HFFc6 (cell line): ENCODE data around the gene GTPBP8. TPM values are rescaled to one million over a fixed set of nuclear protein-coding genes. Genes with fewer than 3 reads are reported as not detected.

Experiments used
- DNase-seq: peaks from one replicate; pipeline ENCODE4 v3.0.0-alpha.2; 2018
- H3K27ac Mint-ChIP-seq: 2 replicates; pipeline ENCODE4 v1.8.0; 2020; ENCODE audit warnings: mild to moderate bottlenecking, mixed read lengths
- H3K27me3 Mint-ChIP-seq: 2 replicates; pipeline ENCODE4 v1.8.0; 2021; ENCODE audit warnings: mild to moderate bottlenecking, moderate library complexity, mixed read lengths; ENCODE audit not compliant: insufficient read depth
- H3K36me3 Mint-ChIP-seq: 2 replicates; pipeline ENCODE4 v1.8.0; 2021; ENCODE audit warnings: low read depth, mixed read lengths
- H3K4me1 Mint-ChIP-seq: 2 replicates; pipeline ENCODE4 v1.8.0; 2020; ENCODE audit warnings: low read depth, mixed read lengths
- H3K4me3 Mint-ChIP-seq: 2 replicates; pipeline ENCODE4 v1.8.0; 2020; ENCODE audit warnings: mild to moderate bottlenecking, moderate library complexity, mixed read lengths
- H3K9me3 Mint-ChIP-seq: 2 replicates; pipeline ENCODE4 v1.8.0; 2020; ENCODE audit warnings: mild to moderate bottlenecking, mixed read lengths
- total RNA-seq, 6 experiments: library from RNA; stranded (reverse); fragmentation: NEBNext Ultra II Directional; extraction: Animal tissue kit (Norgen Biotek cat#: 25700); gene quantifications; 2 replicates in 1 of 6; 3 replicates in 5 of 6; pipeline ENCODE4 v1.2.3, GENCODE V29; 2021
- TF ChIP-seq, protein P1 (sequence below): fragments of 200-600 bp; sonication (generic); IDR thresholded peaks from 2 replicates; pipeline ENCODE4 v1.5.0; 2021; ENCODE audit warnings: antibody characterized with exemption, mild to moderate bottlenecking

The GTPBP8 gene
- total RNA-seq, 6 experiments from 2014 or later, result 12.3 to 16.8 (median 14.8) TPM

DNA sequence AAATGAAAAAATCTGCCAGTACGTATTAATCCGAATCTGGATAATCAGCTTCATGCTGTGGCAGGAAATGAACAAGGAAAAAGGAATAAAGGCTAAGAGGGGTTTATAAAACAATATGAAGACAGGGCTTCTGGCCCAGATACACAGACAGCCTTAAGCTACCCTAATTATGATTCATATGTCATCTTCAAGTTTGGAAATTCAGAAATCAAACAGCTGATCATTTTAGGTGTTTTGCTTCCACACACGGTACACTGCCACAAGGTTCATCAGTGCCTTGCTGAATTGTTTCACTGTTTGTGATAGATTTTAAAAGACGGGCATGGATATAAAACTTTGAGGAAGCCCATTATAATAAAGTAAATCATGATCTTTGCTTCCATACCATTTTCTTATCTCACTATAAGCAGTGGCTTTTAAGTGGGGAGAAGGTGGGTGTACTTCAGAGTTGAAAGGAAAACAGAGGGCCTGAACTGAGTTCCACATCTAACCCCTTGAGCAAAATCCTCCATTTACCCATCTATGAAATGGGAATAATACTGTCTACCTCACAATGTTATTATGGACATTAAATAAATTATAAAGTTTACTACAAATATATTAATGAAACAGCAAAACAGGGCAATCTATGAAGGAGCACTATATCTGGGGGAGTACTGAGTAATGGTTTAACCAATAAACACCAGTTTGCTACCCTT is 15.7 kb downstream of the GTPBP8 start:
- TF ChIP-seq, protein P1, sequence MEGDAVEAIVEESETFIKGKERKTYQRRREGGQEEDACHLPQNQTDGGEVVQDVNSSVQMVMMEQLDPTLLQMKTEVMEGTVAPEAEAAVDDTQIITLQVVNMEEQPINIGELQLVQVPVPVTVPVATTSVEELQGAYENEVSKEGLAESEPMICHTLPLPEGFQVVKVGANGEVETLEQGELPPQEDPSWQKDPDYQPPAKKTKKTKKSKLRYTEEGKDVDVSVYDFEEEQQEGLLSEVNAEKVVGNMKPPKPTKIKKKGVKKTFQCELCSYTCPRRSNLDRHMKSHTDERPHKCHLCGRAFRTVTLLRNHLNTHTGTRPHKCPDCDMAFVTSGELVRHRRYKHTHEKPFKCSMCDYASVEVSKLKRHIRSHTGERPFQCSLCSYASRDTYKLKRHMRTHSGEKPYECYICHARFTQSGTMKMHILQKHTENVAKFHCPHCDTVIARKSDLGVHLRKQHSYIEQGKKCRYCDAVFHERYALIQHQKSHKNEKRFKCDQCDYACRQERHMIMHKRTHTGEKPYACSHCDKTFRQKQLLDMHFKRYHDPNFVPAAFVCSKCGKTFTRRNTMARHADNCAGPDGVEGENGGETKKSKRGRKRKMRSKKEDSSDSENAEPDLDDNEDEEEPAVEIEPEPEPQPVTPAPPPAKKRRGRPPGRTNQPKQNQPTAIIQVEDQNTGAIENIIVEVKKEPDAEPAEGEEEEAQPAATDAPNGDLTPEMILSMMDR, result no peak
- H3K36me3 Mint-ChIP-seq, result peaks cover 36% of the 10 kb centered on the region
- H3K27ac Mint-ChIP-seq, result no peak overlapping the region
- H3K4me1 Mint-ChIP-seq, result peaks cover 13% of the 10 kb centered on the region; the same call in 1 of the 2 replicates
- peaks cover 2% of the 10 kb centered on the region; the same call in 1 of the 2 replicates for H3K27me3 Mint-ChIP-seq
- H3K4me3 Mint-ChIP-seq, result no peak overlapping the region
- DNase-seq, result no peak
- no peaks in the 10 kb centered on the region for H3K9me3 Mint-ChIP-seq

DNA sequence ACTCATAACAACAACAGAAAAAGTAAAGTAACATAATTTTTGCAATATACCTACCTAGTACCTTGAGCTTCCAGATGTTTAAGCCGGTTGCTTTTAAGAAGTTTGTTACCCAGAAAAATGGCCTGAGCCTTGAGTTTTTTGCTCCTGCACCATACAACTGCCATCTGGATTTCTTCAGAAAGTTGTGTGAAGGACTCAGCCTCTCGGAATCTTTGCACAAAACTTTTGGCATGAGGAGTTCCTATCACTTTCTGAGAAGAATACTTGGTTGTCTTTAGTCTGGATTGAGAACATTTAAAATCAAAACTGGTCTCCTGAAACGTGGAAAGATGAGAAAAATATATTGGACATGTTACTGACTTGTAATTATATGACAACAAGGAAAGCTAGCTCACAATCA is 17.3 kb downstream of the GTPBP8 start:
- peak; percentile 38 for DNase-seq
- peaks cover 31% of the 10 kb centered on the region for H3K36me3 Mint-ChIP-seq
- H3K27ac Mint-ChIP-seq, result peak overlapping the region; percentile 58; the same call in 1 of the 2 replicates
- H3K27me3 Mint-ChIP-seq, result no peaks in the 10 kb centered on the region
- TF ChIP-seq, protein P1, result no peak
- no peaks in the 10 kb centered on the region for H3K9me3 Mint-ChIP-seq
- H3K4me3 Mint-ChIP-seq, result no peak overlapping the region
- peaks cover 13% of the 10 kb centered on the region; the same call in 1 of the 2 replicates for H3K4me1 Mint-ChIP-seq

GRCh38 chr3:113013593-113013992 is 22.8 kb downstream of the GTPBP8 start:
- H3K9me3 Mint-ChIP-seq, result no peaks in the 10 kb centered on the region
- peaks cover 3% of the 10 kb centered on the region for H3K27me3 Mint-ChIP-seq
- peaks cover 13% of the 10 kb centered on the region for H3K36me3 Mint-ChIP-seq
- peaks cover 28% of the 10 kb centered on the region for H3K4me1 Mint-ChIP-seq
- TF ChIP-seq, protein P1, result no peak
- no peak overlapping the region for H3K4me3 Mint-ChIP-seq
- no peak for DNase-seq
- no peak overlapping the region; the same call in 1 of the 2 replicates for H3K27ac Mint-ChIP-seq

DNA sequence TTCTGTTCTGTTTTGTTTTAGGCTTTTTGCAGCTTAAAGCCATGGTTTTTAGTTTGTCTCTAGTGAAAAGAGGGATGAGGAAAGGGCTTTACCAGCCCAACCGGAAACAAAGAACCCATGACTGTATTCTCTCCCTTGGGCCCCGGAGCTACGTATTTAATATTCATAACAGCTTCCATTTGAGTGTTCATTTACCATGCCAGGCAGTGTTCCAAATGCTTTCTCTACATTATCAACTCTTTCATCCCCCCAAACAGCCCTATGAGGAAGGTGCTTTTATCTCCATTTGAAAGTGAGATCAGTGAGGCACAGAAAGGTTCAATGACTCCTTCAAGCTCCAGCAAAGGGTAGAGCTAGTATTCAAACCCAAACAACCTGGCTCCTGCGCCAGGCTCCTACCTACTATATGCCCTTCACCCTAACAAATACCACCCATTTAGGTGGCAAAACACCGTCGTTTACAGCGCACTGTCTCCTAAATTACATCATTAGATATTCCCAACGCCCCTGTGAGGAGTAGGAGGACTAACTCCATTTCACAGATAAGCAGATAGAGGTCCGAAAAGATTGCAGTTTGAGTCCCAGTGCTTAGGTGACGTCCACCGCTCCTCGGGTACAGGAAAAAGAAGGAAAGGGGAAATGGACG is 27.9 kb downstream of the GTPBP8 start:
- Mint-ChIP-seq H3K9me3 (no peaks in the 10 kb centered on the region), H3K27ac (peak overlapping the region; percentile 85), H3K4me3 (peak overlapping the region; percentile 92), H3K27me3 (peaks cover 3% of the 10 kb centered on the region), H3K4me1 (peaks cover 39% of the 10 kb centered on the region), H3K36me3 (peaks cover 11% of the 10 kb centered on the region)
- no peak for DNase-seq
- TF ChIP-seq, protein P1, result no peak

DNA sequence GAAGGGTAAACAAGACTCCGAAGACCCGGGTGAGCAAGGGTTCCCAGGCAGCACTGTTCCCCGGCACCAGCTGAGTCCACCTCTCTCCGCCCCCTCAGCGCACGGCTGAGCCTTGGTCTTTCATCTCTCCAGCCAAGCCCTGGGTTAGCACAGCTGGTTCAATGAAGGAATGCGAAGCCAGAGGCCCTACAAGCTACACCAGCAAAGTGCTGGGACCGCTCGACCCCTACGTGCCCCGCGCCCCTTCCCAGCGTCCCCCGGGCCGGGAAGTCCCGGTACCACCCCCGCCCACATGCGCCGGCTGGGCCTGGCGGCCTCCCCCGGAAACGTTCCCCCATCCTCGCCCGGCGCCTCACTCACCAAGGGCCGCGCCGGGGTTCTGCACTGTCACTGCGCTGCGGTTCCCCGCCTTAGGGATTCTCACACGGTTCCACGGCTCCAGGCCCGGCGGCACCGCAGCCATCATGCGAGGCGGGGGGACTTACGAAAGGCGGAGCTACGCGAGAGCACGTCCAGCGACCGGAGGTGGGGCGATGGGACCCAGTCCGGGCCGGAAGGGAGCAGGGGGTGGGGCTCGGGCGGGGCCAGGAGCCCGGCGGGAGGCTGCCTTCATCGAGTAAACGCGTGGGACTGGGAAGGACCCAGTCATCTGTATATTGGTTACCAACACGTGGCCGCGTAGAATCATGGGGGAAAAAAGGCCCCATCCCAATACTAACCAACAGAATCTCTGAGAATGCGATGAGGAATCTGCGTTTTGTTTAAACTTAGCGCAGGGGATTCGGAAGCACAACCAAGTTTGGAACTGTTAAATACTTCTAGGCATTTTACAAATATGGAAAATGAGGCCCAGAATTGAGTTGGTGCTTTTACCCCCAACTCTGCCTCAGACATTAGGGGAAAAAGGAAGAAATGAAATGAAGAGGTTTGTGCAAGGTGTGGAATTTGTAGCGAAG is 28.7 kb downstream of the GTPBP8 start:
- Mint-ChIP-seq H3K4me3 (peak overlapping the region; percentile 92), H3K36me3 (peaks cover 8% of the 10 kb centered on the region), H3K27me3 (peaks cover 6% of the 10 kb centered on the region), H3K9me3 (no peaks in the 10 kb centered on the region), H3K27ac (peak overlapping the region; percentile 85), H3K4me1 (peaks cover 36% of the 10 kb centered on the region)
- TF ChIP-seq, protein P1, result no peak
- DNase-seq, result peak; percentile 86
